Gastrocnemius medialis (tissue), 4 donors: ENCODE measurements around the gene RSPH6A. TPM values are rescaled to one million over a fixed set of nuclear protein-coding genes. Genes with fewer than 3 reads are reported as not detected.

ENCODE experiments used
- ATAC-seq, 2 donors: fragments of 150-250 bp; one replicate each; pipeline ENCODE4 v1.9.1; 2016
- DNase-seq, 2 donors: peaks; one replicate each; pipeline ENCODE4 v3.0.0-alpha.2; 2019
- H3K27ac ChIP-seq, 4 donors: fragments of 200-600 bp; sonication (generic); 1 replicate in 1 of 4; 2 replicates in 3 of 4; pipeline ENCODE4 v1.5.1; 2016 to 2018; ENCODE audit warnings: mild to moderate bottlenecking in 2 of 4, moderate library complexity in 1 of 4
- H3K27me3 ChIP-seq, 3 donors: fragments of 200-600 bp; sonication (generic) in 2 of 3; 1 replicate in 1 of 3; 2 replicates in 2 of 3; pipeline versions ENCODE4 v1.5.1 to v1.6.0; 2016 to 2019; ENCODE audit warnings: mild to moderate bottlenecking in 1 of 3, moderate library complexity in 1 of 3
- H3K36me3 ChIP-seq, 2 donors: fragments of 200-600 bp; sonication (generic) in 1 of 2; one replicate each; pipeline ENCODE4 v1.5.1; 2017 to 2018
- H3K4me1 ChIP-seq, 2 donors: fragments of 200-600 bp; sonication (generic) in 1 of 2; one replicate each; pipeline ENCODE4 v1.5.1; 2016 to 2017; ENCODE audit warnings: mild to moderate bottlenecking in 2 of 2
- H3K4me3 ChIP-seq, 4 donors: fragments of 200-600 bp; sonication (generic) in 3 of 4; 1 replicate in 1 of 4; 2 replicates in 3 of 4; pipeline ENCODE4 v1.5.1; 2016 to 2019; ENCODE audit warnings: mild to moderate bottlenecking in 2 of 4
- H3K9me3 ChIP-seq, 3 donors: fragments of 200-600 bp; sonication (generic) in 2 of 3; 1 replicate in 1 of 3; 2 replicates in 2 of 3; pipeline ENCODE4 v1.5.1; 2016 to 2019
- CTCF ChIP-seq, 5 experiments: fragments of 450-650 bp in 3 of 5; fragments of 200-600 bp in 2 of 5; sonication (generic) in 2 of 5; IDR thresholded peaks in 4 of 5; conservative IDR thresholded peaks in 1 of 5; 1 replicate in 4 of 5; 2 replicates in 1 of 5; pipeline ENCODE4 v1.5.1; 2016 to 2019; ENCODE audit warnings: antibody characterized with exemption in 5 of 5, mild to moderate bottlenecking in 3 of 5, moderate library complexity in 3 of 5
- POLR2A ChIP-seq, 2 donors: fragments of 450-650 bp; IDR thresholded peaks; one replicate each; pipeline ENCODE4 v1.6.1; 2017; ENCODE audit warnings: antibody characterized with exemption in 2 of 2, mild to moderate bottlenecking in 2 of 2, moderate library complexity in 2 of 2
- in situ Hi-C, 4 donors: fragments of 200-750 bp; cut with MboI; loops; one replicate each; pipeline versions ENCODE4 v1.15.0 to v1.8.0; 2017; ENCODE audit warnings: low sequenced_read_pairs in 4 of 4
- intact Hi-C: fragments of 100-400 bp; cut with DNase I; formaldehyde crosslinking; loops from one replicate; pipeline ENCODE4 v1.15.1; 2023; ENCODE audit warnings: low total_unique reads
- total RNA-seq, 4 donors: library from RNA; depleted of rRNA; stranded (reverse); fragments of >200 nt; gene quantifications; one replicate each; pipeline versions ENCODE4 v1.1.0 to v1.2.3, GENCODE V29; 2016

RSPH6A gene
- total RNA-seq, 4 donors from 2014 or later = not detected

GRCh38 chr19:45809643-45810159, 5.4 kb downstream of the RSPH6A start:
- Histone ChIP-seq H3K36me3 (no peaks in the 10 kb centered on the region), H3K4me3 (no peak overlapping the region), H3K4me1 (peaks cover 0 to 3% of the 10 kb centered on the region in 2 donors), H3K27me3 (no peaks in the 10 kb centered on the region), H3K27ac (no peak overlapping the region), H3K9me3 (no peaks in the 10 kb centered on the region)
- intact Hi-C loops (no loop called here), in situ Hi-C loops (no loop called here)
- no peak for ATAC-seq
- DNase-seq = no peak
- TF ChIP-seq CTCF (IDR thresholded peaks at IDR 0.05 in 4 of 5, conservative IDR thresholded peaks at IDR 0.05 in 1 of 5) (no peak), POLR2A (IDR thresholded peaks at IDR 0.05) (no peak)

- ATAC-seq (no peak), DNase-seq (no peak)
- Histone ChIP-seq H3K9me3 (no peaks in the 10 kb centered on the region), H3K27ac (no peak overlapping the region), H3K4me1 (peaks cover 0 to 3% of the 10 kb centered on the region in 2 donors), H3K36me3 (no peaks in the 10 kb centered on the region), H3K4me3 (no peak overlapping the region), H3K27me3 (no peaks in the 10 kb centered on the region)
- intact Hi-C loops (no loop called here), in situ Hi-C loops (no loop called here)
- TF ChIP-seq CTCF (IDR thresholded peaks at IDR 0.05 in 4 of 5, conservative IDR thresholded peaks at IDR 0.05 in 1 of 5) = no peak
- no peak for TF ChIP-seq POLR2A (IDR thresholded peaks at IDR 0.05)
These were observed 9.4 kb downstream of the RSPH6A start for GRCh38 chr19:45805719-45806118.

GRCh38 chr19:45804959-45805230, 10.2 kb downstream of the RSPH6A start:
- Histone ChIP-seq H3K4me3 (no peak overlapping the region), H3K36me3 (no peaks in the 10 kb centered on the region), H3K4me1 (peaks cover 3 to 5% of the 10 kb centered on the region in 2 donors), H3K27ac (no peak overlapping the region), H3K9me3 (no peaks in the 10 kb centered on the region), H3K27me3 (no peaks in the 10 kb centered on the region)
- ATAC-seq = no peak
- TF ChIP-seq CTCF (IDR thresholded peaks at IDR 0.05 in 4 of 5, conservative IDR thresholded peaks at IDR 0.05 in 1 of 5) = no peak
- TF ChIP-seq POLR2A (IDR thresholded peaks at IDR 0.05) = no peak
- DNase-seq = no peak
- in situ Hi-C loops (no loop called here), intact Hi-C loops (no loop called here)

- Histone ChIP-seq H3K4me3 (no peak overlapping the region), H3K27ac (no peak overlapping the region), H3K36me3 (no peaks in the 10 kb centered on the region), H3K9me3 (no peaks in the 10 kb centered on the region), H3K4me1 (peaks cover 2 to 10% of the 10 kb centered on the region in 2 donors), H3K27me3 (no peaks in the 10 kb centered on the region)
- intact Hi-C loops = no loop called here
- DNase-seq (no peak), ATAC-seq (no peak)
- TF ChIP-seq CTCF (IDR thresholded peaks at IDR 0.05 in 4 of 5, conservative IDR thresholded peaks at IDR 0.05 in 1 of 5) (no peak), POLR2A (IDR thresholded peaks at IDR 0.05) (no peak)
- in situ Hi-C loops = no loop called here
These were observed 10.8 kb downstream of the RSPH6A start for GRCh38 chr19:45804140-45804958.
